Islet precursor cell (in vitro differentiated cells): ENCODE data around the gene ANK2.

Experiments used
- DNase-seq: peaks from one replicate; pipeline ENCODE4 v3.0.0-alpha.2; 2018

Gene ANK2

GRCh38 chr4:113294908-113295307, 245.5 kb downstream of the ANK2 start:
- DNase-seq: no peak

GRCh38 chr4:113300471-113300928, 251.0 kb downstream of the ANK2 start:
- DNase-seq: no peak

- DNase-seq: no peak
Observed at GRCh38 chr4:113302051-113302450, 252.6 kb downstream of the ANK2 start.

- DNase-seq: no peak
Observed at GRCh38 chr4:113303315-113303714, 253.9 kb downstream of the ANK2 start.

- no peak for DNase-seq
Observed at GRCh38 chr4:113311047-113311446, 261.6 kb downstream of the ANK2 start.

DNA sequence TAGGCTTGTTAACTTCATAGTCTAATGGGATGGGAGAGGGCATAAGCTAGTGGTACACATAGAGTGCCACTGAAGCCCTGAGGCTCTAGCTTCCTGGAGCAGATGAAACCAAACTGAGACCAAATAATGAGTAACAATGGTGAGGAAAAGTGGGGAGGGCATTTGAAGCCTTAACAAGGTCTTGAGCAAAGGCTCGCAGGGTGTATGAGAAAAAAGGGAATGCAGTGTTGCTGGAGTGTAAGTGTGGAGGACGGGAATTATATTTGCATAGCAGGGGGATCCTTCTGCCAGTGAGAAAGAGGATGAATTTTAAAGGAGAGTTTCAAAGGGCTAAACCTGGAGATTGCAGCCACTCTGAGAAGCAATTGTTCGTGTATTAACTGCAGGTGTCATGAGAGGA, 263.1 kb downstream of the ANK2 start:
- no peak for DNase-seq

DNA sequence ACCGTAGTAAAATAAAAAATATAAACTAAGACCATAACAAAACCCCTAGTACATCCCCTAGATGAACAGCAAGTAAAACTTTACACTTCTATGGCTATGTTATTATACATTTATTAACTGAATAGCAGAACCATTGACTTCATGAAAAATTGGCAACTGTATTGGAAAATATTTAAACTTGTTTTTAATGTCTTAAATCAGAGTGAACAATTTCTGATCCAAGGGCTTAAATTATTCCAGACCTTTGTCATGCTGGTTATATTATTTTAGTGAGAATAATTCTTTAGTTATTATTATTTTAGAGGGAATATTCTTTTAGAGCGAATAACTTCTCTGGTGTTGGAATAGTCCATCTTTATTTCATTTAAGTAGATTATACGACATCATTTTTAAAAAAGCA, 265.0 kb downstream of the ANK2 start:
- no peak for DNase-seq

- DNase-seq: no peak
Observed at GRCh38 chr4:113316879-113317278, 267.4 kb downstream of the ANK2 start.

- no peak for DNase-seq
Observed at GRCh38 chr4:113317523-113317922, 268.1 kb downstream of the ANK2 start.

DNA sequence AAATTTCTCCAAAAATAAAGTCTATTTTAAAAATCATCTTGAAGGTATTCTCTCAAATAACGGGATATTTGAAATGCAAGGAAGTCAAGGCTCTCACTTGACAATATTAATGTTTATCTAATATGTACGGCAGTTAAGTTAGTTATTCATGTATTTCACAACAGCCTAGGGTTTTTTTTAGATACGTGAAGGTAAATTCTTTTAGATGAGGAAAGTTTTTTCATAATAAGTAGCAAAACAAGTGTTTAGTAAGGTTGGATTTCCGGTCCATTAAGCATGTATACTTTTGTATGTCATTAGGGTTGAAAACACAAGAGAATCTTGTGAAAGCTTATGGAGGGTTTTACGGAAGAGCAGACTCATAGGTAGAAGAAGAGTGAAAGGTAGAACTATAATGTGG, 273.3 kb downstream of the ANK2 start:
- DNase-seq: no peak

- no peak for DNase-seq
Observed at GRCh38 chr4:113325876-113326615, 276.6 kb downstream of the ANK2 start.

DNA sequence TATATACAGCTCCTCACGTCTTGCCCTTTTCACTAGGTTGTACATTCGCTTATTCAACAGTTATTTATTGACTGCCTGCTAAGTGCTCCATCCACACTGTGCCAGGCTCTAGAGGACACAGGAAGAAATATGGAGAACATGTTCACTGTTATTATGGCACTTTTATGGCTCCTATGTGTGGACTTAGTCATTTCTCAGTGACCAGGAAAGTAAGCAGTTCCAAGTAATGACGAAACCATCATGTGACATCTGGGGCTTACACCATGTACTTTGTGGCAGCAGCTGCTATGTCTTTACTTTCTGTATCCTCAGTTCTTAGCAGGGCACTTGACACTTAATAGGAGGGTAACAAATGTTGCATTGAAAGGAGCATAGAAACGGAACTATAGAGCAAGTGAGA, 278.0 kb downstream of the ANK2 start:
- DNase-seq: no peak

GRCh38 chr4:113328514-113328913, 279.1 kb downstream of the ANK2 start:
- DNase-seq: no peak

- no peak for DNase-seq
Observed at GRCh38 chr4:113330200-113330599, 280.7 kb downstream of the ANK2 start.

- peak; percentile 57 for DNase-seq
Observed at GRCh38 chr4:113331811-113332210, 282.4 kb downstream of the ANK2 start.

- no peak for DNase-seq
Observed at GRCh38 chr4:113332701-113333100, 283.2 kb downstream of the ANK2 start.

GRCh38 chr4:113335746-113336145, 286.3 kb downstream of the ANK2 start:
- DNase-seq: no peak

GRCh38 chr4:113336556-113336955, 287.1 kb downstream of the ANK2 start:
- no peak for DNase-seq

- DNase-seq: no peak
Observed at GRCh38 chr4:113339430-113339813, 290.0 kb downstream of the ANK2 start.

DNA sequence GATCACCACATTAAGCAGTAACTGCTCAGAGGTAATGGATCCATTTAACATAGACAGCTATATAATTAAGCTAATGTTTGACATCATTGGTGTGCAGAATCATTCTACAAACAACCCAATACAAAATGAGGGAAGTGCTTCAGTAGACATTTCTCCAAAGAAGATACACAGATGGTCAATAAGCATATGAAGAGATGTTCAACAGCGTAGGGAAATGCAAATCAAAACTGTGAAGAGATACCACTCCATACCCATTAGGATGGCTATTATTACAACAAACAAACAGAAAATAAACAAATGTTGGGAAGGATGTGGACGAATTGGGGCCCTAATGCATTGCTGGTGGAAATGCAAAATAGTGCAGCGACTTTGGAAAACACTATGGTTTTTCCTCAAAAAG, 294.6 kb downstream of the ANK2 start:
- DNase-seq: no peak

DNA sequence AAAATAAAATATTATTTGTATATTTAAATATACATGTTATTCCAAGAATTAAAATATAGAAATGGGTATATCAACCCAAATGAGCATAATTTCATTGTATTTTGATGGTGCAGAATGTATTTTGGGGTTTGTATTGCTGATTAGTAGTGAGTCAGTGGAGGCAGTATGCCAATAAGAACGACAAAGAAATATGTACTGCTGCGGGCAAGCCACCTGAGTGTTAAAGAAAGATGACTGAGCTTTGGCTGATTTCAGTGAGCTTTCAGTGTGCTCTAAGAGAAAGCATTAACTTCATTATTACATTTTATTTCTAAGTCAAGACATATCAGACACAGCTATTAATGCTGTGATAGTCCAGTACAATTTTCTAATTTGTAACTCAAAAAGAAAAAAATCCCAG, 297.8 kb downstream of the ANK2 start:
- DNase-seq: no peak

- DNase-seq: no peak
Observed at GRCh38 chr4:113349430-113349829, 300.0 kb downstream of the ANK2 start.

DNA sequence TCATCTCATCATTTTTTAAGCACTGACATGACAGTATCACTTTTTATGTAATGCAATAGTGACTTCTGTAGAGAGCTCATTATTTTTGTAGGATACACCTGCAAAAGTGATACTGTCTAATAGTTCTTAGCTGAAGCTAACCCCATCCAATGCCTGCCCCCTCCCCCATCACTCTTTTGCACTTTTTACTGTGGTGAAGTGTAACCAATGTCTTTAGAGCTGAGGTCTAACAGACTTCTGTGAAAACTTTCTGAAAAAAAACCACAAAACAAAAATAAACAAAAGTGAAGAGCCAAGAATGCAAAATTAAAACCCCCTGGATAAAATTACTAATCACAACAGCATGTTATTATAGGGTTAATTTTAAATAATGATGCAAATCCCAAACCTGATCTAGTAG, 301.1 kb downstream of the ANK2 start:
- no peak for DNase-seq

GRCh38 chr4:113355550-113356371, 306.3 kb downstream of the ANK2 start:
- peak; percentile 70 for DNase-seq
